ENCODE results near the gene STAG3.
A peak's percentile ranks its signal among the peaks of the same experiment; 100 is the strongest.
"Not testable (repeated sequence)": the region's sequence is repeated elsewhere in the genome, so short reads cannot be mapped to it uniquely, and the experiment has no call there.

STAG3 gene

DNA sequence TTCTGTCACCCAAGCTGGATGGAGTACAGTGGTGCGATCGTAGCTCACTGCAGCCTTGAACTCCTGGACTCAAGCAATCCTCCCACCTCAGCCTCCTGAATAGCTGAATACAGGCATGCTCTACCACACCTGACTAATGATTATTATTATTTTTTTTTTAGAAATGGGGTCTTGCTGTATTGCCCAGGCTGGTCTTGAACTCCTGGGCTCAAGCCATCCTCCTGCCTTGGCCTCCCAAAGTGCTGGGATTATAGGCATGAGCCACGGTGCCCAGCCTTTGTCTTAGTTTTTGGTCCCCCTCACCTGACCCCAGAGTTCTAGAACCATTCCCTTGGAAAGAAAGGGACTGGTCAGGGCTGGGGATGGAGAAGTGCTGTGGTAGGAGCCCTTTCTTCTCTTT lies 2.4 kb downstream of the STAG3 start:
- not testable (repeated sequence) for DNase-seq (ENCODE audit: low spot score in 2 of 2); H3K36me3 Mint-ChIP-seq; ATAC-seq; H3K9me3 Mint-ChIP-seq
- peak overlapping the region; percentile 72 for H3K4me3 Mint-ChIP-seq
- peaks cover 52% of the 10 kb centered on the region for H3K4me1 Mint-ChIP-seq
- H3K27ac Mint-ChIP-seq, result peak overlapping the region; percentile 66

DNA sequence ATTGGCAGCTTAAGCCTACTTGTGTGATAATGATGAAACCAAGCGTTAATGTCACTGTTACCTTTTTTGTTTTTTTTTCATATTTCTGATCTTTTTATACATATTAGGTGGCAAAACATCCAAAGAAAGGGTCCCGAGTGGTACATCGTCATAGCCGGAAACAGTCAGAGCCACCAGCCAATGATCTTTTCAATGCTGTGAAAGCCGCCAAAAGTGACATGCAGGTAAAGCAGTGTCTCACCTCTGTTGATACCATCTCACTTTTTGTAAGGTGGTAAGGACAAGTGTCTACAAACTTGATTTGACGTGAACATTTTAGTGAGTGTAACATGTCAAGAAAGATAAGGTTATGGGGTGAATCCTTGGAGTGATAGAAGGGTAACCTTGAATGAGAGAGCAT lies 4.9 kb downstream of the STAG3 start:
- H3K9me3 Mint-ChIP-seq; ATAC-seq; DNase-seq (ENCODE audit: low spot score in 2 of 2); H3K36me3 Mint-ChIP-seq: not testable (repeated sequence)
- peak overlapping the region; percentile 72 for H3K4me3 Mint-ChIP-seq
- peaks cover 31% of the 10 kb centered on the region for H3K4me1 Mint-ChIP-seq
- peak overlapping the region; percentile 69 for H3K27ac Mint-ChIP-seq

DNA sequence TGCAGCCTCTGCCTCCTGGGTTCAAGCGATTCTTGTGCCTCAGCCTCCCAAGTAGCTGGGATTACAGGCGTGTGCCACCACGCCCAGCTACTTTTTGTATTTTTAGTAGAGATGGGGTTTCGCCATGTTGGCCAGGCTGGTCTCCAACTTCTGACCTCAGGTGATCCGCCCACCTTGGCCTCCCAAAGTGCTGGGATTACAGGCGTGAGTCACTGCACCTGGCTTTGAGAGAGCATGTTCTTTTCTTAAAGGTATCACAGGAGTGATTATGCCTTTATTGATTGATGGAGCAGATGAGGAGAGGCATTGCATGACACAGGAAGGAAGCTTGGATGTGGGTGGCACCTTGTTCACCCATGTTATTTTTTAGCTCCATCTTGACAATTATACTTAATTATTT lies 5.4 kb downstream of the STAG3 start:
- H3K9me3 Mint-ChIP-seq; H3K4me3 Mint-ChIP-seq; DNase-seq (ENCODE audit: low spot score in 2 of 2); H3K36me3 Mint-ChIP-seq; ATAC-seq; H3K27ac Mint-ChIP-seq: not testable (repeated sequence)
- peaks cover 28% of the 10 kb centered on the region for H3K4me1 Mint-ChIP-seq

DNA sequence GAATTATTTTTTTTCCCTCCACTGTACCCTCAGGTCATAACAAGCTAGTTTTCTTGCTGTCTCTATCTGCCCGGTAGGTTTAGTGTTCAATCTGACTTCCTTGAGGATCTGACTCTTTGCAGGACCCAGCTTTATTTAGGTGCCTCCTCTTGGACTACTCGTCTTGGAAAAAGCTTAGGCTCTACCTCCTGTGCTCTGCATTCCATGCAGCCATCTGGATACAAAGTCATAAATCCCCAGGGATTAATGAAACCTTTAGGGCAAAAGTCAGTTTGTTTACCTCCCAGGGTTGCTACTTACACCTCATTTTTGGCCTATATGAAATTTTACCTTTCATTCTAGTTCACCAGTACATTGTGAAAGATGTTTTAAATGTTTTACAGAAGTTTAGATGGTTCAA lies 8.0 kb downstream of the STAG3 start:
- Mint-ChIP-seq H3K27ac (no peak overlapping the region), H3K9me3 (no peaks in the 10 kb centered on the region), H3K4me1 (peaks cover 34% of the 10 kb centered on the region), H3K36me3 (no peaks in the 10 kb centered on the region), H3K4me3 (no peak overlapping the region)
- DNase-seq (ENCODE audit: low spot score in 2 of 2) (no peak), ATAC-seq (no peak)

DNA sequence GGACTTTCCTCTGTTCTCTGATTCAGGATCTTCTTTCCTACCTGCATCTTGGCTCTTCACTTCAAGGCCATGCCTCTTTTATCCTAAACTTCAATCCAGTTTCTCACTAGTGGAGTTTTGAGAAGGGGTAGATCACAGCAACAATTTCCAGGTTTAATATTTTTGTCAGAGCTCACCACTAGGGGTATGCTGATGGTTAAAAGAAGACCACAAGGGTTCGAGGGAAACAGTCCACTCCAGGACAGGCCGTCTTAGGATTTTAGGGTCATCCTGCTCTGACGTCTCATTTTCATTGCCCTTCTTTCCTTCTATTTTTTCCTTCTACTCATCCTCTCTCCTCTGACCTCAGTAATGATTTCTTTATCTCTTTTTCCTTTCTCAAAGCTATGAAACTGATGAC lies 11.3 kb downstream of the STAG3 start:
- H3K27ac Mint-ChIP-seq, result no peak overlapping the region
- H3K9me3 Mint-ChIP-seq, result no peaks in the 10 kb centered on the region
- no peak overlapping the region for H3K4me3 Mint-ChIP-seq
- no peaks in the 10 kb centered on the region for H3K36me3 Mint-ChIP-seq
- peaks cover 14% of the 10 kb centered on the region for H3K4me1 Mint-ChIP-seq
- ATAC-seq, result no peak
- DNase-seq (ENCODE audit: low spot score in 2 of 2), result no peak

DNA sequence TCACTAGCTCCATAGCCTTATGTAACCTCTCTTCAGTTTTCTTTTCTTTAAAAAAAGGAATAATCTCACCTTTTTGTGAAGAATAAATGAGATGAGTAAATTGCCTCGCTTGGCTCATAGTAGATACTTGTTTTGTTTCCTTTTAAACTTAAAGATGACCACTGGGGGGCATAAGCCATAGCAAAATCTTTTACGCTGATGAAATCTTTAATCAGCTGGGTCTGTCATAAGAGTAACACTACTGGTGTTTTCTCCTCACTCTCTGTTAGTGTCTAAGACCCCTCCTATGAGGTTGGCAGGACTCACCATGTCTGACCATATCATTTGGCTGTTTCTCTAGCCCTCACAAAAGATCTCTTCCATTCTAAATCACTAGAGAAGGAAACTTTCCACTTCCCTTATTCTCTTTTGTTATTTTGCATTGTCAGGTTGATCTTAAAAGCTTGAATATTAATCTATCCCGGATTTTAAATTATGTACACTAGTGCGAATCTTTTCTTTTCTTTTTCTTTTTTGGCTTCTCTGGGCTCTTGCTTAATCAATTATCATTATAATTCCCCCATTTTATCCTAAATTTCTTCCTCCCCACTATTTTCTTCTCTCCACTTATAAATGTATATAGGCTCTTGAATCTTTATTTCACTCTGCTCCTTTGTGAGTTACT lies 12.5 kb downstream of the STAG3 start:
- ATAC-seq (peak; percentile 85), DNase-seq (ENCODE audit: low spot score in 2 of 2) (no peak)
- Mint-ChIP-seq H3K4me1 (peaks cover 14% of the 10 kb centered on the region), H3K4me3 (no peak overlapping the region), H3K36me3 (no peaks in the 10 kb centered on the region), H3K27ac (peak overlapping the region; percentile 56), H3K9me3 (no peaks in the 10 kb centered on the region)

DNA sequence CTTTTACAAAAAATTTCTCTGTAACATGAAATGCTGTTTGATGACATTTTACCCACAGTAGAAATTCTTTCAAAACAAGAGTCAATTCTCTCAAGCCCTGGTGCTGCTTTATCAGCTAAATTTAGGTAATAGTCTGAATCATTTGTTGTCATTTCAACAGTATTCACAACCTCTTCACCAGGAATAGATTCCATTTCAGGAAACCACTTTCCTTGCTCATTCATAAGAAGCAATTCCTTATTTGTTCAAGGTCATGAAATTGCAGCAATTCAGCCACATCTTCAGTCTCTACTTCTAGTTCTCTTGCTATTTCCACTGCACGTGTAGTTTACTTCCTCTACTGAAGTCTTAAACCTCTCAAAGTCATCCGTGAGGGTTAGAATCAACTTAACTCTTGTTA lies 14.1 kb downstream of the STAG3 start:
- H3K4me1 Mint-ChIP-seq, result peaks cover 14% of the 10 kb centered on the region
- DNase-seq (ENCODE audit: low spot score in 2 of 2), result no peak
- H3K27ac Mint-ChIP-seq, result no peak overlapping the region
- ATAC-seq, result no peak
- no peak overlapping the region for H3K4me3 Mint-ChIP-seq
- no peaks in the 10 kb centered on the region for H3K9me3 Mint-ChIP-seq
- H3K36me3 Mint-ChIP-seq, result no peaks in the 10 kb centered on the region

DNA sequence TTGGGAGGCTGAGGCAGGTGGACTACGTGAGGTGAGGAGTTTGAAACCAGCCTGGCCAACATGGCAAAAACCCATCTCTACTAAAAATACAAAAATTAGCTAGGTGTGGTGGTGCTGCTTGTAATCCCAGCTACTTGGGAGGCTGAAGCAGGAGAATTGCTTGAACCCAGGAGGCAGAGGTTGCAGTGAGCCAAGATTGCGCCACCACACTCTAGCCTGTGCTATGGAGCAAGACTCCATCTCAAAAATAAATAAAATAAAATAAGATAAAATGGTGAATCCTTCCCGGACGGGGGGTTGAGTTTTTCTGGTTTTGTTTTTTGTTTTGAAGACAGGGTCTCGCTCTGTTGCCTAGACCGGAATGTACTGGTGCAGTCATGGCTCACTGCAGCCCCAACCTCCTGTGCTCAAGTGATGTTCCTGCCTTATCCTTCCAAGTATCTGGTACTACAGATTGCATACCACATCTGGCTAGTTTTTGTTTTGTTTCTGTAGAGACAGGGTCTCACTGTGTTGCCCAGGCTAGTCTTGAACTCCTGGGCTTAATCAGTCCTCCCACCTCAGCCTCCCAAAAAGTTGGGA lies 14.7 kb downstream of the STAG3 start:
- not testable (repeated sequence) for ATAC-seq, H3K36me3 Mint-ChIP-seq, H3K27ac Mint-ChIP-seq

DNA sequence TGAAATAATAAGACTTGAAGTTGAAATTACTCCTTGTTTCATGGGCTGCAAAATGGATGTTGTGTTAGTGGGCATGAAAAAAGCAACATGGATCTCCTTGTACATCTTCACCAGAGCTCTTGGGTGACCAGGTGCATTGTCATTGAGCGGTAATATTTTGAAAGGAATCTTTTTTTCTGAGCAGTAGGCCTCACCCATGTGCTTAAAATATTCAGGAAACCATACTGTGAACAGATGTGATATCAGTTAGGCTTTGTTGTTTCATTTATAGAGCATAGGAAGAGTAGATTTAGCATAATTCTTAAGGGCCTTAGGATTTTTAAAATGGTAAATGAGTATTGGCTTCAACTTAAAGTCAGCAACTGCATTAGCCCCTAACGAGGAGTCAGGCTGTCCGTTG lies 15.3 kb downstream of the STAG3 start:
- Mint-ChIP-seq H3K9me3 (no peaks in the 10 kb centered on the region), H3K36me3 (no peaks in the 10 kb centered on the region), H3K4me3 (no peak overlapping the region), H3K27ac (no peak overlapping the region), H3K4me1 (peaks cover 14% of the 10 kb centered on the region)
- no peak for DNase-seq (ENCODE audit: low spot score in 2 of 2)
- ATAC-seq, result no peak

More for the DNA sequence above, 14.7 kb downstream of the STAG3 start:
- not testable (repeated sequence) for H3K9me3 Mint-ChIP-seq; DNase-seq (ENCODE audit: low spot score in 2 of 2); H3K4me3 Mint-ChIP-seq
- peaks cover 14% of the 10 kb centered on the region for H3K4me1 Mint-ChIP-seq

DNA sequence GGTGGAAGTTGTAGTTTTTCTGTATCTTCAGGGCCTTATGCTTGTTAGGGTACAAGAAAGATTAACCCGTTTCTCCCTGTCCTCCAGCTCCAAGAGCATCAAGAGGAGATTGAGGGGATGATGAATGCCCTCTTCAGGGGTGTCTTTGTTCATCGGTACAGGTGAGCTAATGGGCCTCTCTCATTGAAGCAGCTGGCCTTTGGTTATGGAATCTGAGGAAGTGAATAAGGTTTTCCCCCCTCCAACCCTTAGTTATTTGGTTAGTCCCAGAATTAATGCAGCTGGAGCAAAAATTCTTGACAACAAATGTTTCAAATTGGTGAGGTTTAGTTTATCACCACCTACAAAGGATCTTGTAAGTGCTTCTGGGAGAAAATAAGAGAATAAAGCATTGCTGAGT lies 17.5 kb downstream of the STAG3 start:
- ATAC-seq, result no peak
- no peak for DNase-seq (ENCODE audit: low spot score in 2 of 2)
- no peaks in the 10 kb centered on the region for H3K9me3 Mint-ChIP-seq
- no peaks in the 10 kb centered on the region for H3K36me3 Mint-ChIP-seq
- H3K27ac Mint-ChIP-seq, result no peak overlapping the region
- peaks cover 8% of the 10 kb centered on the region for H3K4me1 Mint-ChIP-seq
- H3K4me3 Mint-ChIP-seq, result no peak overlapping the region

DNA sequence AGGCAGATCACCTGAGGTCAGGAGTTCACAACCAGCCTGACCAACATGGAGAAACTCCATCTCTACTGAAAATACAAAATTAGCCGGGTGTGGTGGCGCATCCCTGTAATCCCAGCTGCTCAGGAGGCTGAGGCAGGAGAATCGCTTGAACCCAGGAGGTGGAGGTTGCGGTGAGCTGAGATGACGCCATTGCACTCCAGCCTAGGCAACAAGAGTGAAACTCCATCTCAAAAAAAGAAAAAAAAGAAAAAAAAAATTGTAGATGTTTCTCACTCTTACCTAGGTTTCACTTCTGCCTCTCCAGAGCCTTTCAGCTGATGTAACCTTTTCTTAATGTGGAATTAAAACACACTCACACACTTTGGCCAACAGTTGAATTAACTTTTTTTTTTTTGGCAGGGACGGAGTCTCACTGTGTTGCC lies 18.2 kb downstream of the STAG3 start:
- H3K36me3 Mint-ChIP-seq; H3K4me1 Mint-ChIP-seq; H3K27ac Mint-ChIP-seq; H3K4me3 Mint-ChIP-seq; DNase-seq (ENCODE audit: low spot score in 2 of 2); H3K9me3 Mint-ChIP-seq; ATAC-seq: not testable (repeated sequence)

DNA sequence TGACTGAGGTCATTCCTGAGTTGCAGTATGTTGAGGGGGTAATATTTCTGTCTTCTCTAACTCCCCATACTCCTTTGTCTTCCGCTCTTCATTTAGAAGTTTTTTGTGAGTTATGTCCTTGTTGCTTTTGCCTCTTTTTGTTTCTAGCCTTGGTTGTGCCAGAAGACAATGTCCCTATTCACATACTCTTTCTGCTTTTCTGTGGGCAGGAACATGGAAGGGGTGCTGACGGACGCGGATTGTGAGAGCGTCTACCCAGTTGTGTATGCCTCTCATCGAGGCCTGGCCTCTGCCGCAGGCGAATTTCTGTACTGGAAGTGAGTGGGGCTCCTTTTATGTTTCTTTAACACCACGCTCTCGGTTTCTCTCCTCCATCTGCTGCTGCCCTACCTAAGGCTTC lies 20.5 kb downstream of the STAG3 start:
- no peaks in the 10 kb centered on the region for H3K36me3 Mint-ChIP-seq
- no peak for DNase-seq (ENCODE audit: low spot score in 2 of 2)
- no peaks in the 10 kb centered on the region for H3K9me3 Mint-ChIP-seq
- no peak overlapping the region for H3K27ac Mint-ChIP-seq
- H3K4me3 Mint-ChIP-seq, result no peak overlapping the region
- no peak for ATAC-seq
- H3K4me1 Mint-ChIP-seq, result peaks cover 12% of the 10 kb centered on the region

DNA sequence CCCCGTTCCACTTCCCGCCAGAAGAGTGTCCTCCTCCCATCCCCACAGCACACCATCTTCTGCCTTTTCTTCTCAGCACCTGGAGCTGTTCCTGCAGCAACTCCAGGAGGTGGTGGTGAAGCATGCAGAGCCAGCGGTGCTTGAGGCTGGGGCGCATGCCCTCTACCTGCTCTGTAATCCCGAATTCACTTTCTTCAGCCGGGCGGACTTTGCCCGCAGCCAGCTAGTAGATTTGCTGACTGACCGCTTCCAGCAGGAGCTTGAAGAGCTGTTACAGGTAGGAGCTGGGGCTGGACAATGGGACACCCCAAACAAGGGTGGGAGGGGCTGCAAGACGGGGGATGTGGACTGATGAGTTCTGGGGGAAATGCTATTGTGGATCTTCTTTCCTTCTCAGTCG lies 23.0 kb downstream of the STAG3 start:
- H3K36me3 Mint-ChIP-seq, result no peaks in the 10 kb centered on the region
- no peak for DNase-seq (ENCODE audit: low spot score in 2 of 2)
- H3K4me1 Mint-ChIP-seq, result peaks cover 18% of the 10 kb centered on the region
- H3K27ac Mint-ChIP-seq, result no peak overlapping the region
- no peak overlapping the region for H3K4me3 Mint-ChIP-seq
- no peak for ATAC-seq
- H3K9me3 Mint-ChIP-seq, result no peaks in the 10 kb centered on the region

DNA sequence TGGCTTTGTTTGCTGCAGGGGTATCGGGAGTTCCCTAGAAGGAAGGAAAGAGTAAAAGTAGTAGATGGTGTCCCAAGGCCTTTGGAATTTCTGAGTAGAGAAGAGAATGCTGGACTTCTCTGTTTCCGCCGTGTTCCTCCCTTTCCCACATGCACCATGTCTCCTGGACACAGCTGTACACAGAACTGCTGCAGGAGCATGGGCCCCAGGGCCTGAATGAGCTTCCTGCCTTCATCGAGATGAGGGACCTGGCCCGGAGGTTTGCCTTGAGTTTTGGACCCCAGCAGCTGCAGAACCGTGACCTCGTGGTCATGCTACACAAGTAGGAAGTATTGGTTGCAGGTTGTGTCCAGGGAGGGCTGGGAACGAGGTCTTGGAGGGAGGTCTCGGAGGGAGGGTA lies 26.7 kb downstream of the STAG3 start:
- ATAC-seq (no peak), DNase-seq (ENCODE audit: low spot score in 2 of 2) (no peak)
- no peaks in the 10 kb centered on the region for H3K9me3 Mint-ChIP-seq
- no peak overlapping the region for H3K4me3 Mint-ChIP-seq
- H3K27ac Mint-ChIP-seq, result no peak overlapping the region
- H3K36me3 Mint-ChIP-seq, result no peaks in the 10 kb centered on the region
- peaks cover 33% of the 10 kb centered on the region for H3K4me1 Mint-ChIP-seq

DNA sequence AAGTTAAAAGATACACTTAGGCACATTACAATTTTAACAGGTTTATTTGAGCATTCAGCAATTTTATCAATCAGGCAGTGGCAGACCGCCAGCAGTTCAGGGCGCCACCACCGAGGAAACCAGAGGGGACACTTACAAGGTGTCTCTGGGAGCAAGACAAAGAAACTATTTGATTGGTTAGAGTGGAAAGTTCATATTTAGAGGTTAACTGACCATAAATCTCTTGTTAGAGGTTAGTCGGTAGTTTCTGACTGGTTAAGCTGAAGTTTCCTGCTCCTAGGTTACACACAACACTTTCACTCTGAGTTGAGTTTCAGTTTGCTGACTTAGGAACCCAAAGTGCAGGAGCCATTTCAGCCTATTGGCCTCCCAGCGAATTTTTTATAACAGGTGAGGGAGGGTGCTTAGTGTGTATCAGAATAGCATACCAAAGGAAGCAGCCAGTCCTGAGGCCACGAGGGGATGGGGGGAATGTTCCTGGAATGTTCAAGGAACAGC lies 31.2 kb downstream of the STAG3 start:
- Mint-ChIP-seq H3K9me3 (no peaks in the 10 kb centered on the region), H3K4me1 (peaks cover 47% of the 10 kb centered on the region), H3K27ac (peak overlapping the region; percentile 57), H3K4me3 (peak overlapping the region; percentile 51), H3K36me3 (peaks cover 7% of the 10 kb centered on the region)
- ATAC-seq (peak; percentile 91), DNase-seq (ENCODE audit: low spot score in 2 of 2) (peak in 1 of 2 donors; percentile 75)

DNA sequence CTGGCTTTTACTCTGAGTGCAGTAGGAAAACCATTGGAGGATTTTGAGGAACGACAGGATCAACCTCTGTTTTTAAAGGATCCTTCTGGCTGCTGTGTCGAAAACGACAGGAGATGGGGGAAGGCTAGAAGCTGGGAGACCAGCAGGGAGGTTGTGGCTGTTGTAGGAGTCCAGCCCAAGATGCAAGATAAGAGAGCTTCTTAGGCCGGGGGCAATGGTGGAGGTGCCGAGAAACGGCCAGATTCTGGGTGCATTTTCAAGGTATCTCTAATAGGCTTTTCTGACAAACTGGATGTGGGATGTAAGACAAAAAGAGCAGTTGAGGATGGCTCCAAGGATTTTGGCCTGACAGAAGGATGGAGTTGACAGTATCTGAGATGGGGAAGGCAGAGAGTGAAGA lies 31.8 kb downstream of the STAG3 start:
- Mint-ChIP-seq H3K36me3 (peaks cover 12% of the 10 kb centered on the region), H3K4me3 (peak overlapping the region; percentile 51), H3K27ac (peak overlapping the region; percentile 57), H3K4me1 (peaks cover 44% of the 10 kb centered on the region), H3K9me3 (no peaks in the 10 kb centered on the region)
- ATAC-seq (no peak), DNase-seq (ENCODE audit: low spot score in 2 of 2) (no peak)

Data from stimulated activated effector memory CD8-positive, alpha-beta T cell treated with anti-CD3 and anti-CD28 coated beads, Interleukin-12 subunit alpha, Interleukin-12 subunit beta, amount 100 ng/mL, for 72 hours (primary cell).